ENCODE results near the gene IGSF9. TPM values are rescaled to one million over a fixed set of nuclear protein-coding genes. Genes with fewer than 3 reads are reported as not detected.

The IGSF9 gene
- total and polyA plus RNA-seq, 10 of the 15 experiments (the other 5 are each of a cell fraction or from before 2014, with no cell fraction given): 0.04 to 0.07 TPM; not detected in 8

GRCh38 chr1:159924791-159925718, 20.4 kb downstream of the IGSF9 start, which contains the start of gene TAGLN2 (continued):
- TF ChIP-seq ZBTB33 (IDR thresholded peaks at IDR 0.05) (no peak), HCFC1 (IDR thresholded peaks at IDR 0.05; ENCODE audit: low read length) (no peak), ZNF622 (IDR thresholded peaks at IDR 0.05) (no peak), KLF5 (IDR thresholded peaks at IDR 0.05; ENCODE audit: partially characterized antibody) (peak; percentile 36), EED (IDR thresholded peaks at IDR 0.05; ENCODE audit: low read depth) (0 out of 2 replicates have a peak, but pooled peaks have one; percentile 17), USF1 (IDR thresholded peaks at IDR 0.05; ENCODE audit: borderline replicate concordance, extremely low read length, insufficient read depth, low read depth, low read length) (no peak), MXI1 (IDR thresholded peaks at IDR 0.05; ENCODE audit: low read depth, low read length) (peak; percentile 52), HDAC6 (IDR thresholded peaks at IDR 0.05; ENCODE audit: unreplicated experiment) (peak; percentile 63), GABPA (IDR thresholded peaks at IDR 0.05; ENCODE audit: low read depth) (no peak), NBN (IDR thresholded peaks at IDR 0.05) (0 out of 2 replicates have a peak, but pooled peaks have one; percentile 48), MEF2B (IDR thresholded peaks at IDR 0.05; ENCODE audit: partially characterized antibody, poor library complexity, severe bottlenecking) (no peak), ZBED1 (IDR thresholded peaks at IDR 0.05; ENCODE audit: borderline replicate concordance) (peak; percentile 83; the same call in 1 of the 2 replicates), NFXL1 (IDR thresholded peaks at IDR 0.05; ENCODE audit: borderline replicate concordance) (no peak; the same call in 1 of the 2 replicates), ESRRA (IDR thresholded peaks at IDR 0.05; ENCODE audit: low read length) (no peak), NRF1 (conservative IDR thresholded peaks at IDR 0.05; ENCODE audit: low read depth, low read length) (no peak), CHD1 (IDR thresholded peaks at IDR 0.05; ENCODE audit: low read depth, low read length) (no peak), MYC (IDR thresholded peaks at IDR 0.05; ENCODE audit: insufficient read depth, insufficient read length, insufficient replicate concordance, low read length, severe bottlenecking) (peak; percentile 68), PAX5 (IDR thresholded peaks at IDR 0.05; ENCODE audit: borderline replicate concordance, low read depth, low read length) (peak; percentile 23; the same call in 1 of the 2 replicates), PML (IDR thresholded peaks at IDR 0.05; ENCODE audit: low read length) (peak; percentile 93), MTA2 (IDR thresholded peaks at IDR 0.05; ENCODE audit: low read depth) (no peak; the same call in 1 of the 2 replicates), SPI1 (IDR thresholded peaks at IDR 0.05; ENCODE audit: borderline replicate concordance, insufficient read depth, low read depth, low read length) (peak; percentile 16; the same call in 1 of the 2 replicates), ETV6 (conservative IDR thresholded peaks at IDR 0.05 in 1 of 2, IDR thresholded peaks at IDR 0.05 in 1 of 2; ENCODE audit: borderline replicate concordance in 1 of 2, low read depth in 1 of 2) (no peak)
- TF ChIP-seq, protein P1, sequence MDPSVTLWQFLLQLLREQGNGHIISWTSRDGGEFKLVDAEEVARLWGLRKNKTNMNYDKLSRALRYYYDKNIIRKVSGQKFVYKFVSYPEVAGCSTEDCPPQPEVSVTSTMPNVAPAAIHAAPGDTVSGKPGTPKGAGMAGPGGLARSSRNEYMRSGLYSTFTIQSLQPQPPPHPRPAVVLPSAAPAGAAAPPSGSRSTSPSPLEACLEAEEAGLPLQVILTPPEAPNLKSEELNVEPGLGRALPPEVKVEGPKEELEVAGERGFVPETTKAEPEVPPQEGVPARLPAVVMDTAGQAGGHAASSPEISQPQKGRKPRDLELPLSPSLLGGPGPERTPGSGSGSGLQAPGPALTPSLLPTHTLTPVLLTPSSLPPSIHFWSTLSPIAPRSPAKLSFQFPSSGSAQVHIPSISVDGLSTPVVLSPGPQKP (IDR thresholded peaks at IDR 0.05; ENCODE audit: low read depth, low read length): no peak
- TF ChIP-seq, protein P2, sequence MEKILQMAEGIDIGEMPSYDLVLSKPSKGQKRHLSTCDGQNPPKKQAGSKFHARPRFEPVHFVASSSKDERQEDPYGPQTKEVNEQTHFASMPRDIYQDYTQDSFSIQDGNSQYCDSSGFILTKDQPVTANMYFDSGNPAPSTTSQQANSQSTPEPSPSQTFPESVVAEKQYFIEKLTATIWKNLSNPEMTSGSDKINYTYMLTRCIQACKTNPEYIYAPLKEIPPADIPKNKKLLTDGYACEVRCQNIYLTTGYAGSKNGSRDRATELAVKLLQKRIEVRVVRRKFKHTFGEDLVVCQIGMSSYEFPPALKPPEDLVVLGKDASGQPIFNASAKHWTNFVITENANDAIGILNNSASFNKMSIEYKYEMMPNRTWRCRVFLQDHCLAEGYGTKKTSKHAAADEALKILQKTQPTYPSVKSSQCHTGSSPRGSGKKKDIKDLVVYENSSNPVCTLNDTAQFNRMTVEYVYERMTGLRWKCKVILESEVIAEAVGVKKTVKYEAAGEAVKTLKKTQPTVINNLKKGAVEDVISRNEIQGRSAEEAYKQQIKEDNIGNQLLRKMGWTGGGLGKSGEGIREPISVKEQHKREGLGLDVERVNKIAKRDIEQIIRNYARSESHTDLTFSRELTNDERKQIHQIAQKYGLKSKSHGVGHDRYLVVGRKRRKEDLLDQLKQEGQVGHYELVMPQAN (conservative IDR thresholded peaks at IDR 0.05): peak; percentile 86
